NCI-H2227 (cell line): Measurements from ENCODE around the gene GPC6.
"Not testable (repeated sequence)": the region's sequence is repeated elsewhere in the genome, so short reads cannot be mapped to it uniquely, and the experiment has no call there.

Experiments used
- DNase-seq: peaks from one replicate; lab custom pipeline; 2025; ENCODE audit not compliant: unreplicated experiment; lab: John Stamatoyannopoulos, UW

The GPC6 gene

GRCh38 chr13:94261163-94261562, 1034.6 kb downstream of the GPC6 start:
- DNase-seq, result no peak

GRCh38 chr13:94263038-94263437, 1036.4 kb downstream of the GPC6 start:
- no peak for DNase-seq

- peak; percentile 34 for DNase-seq
Measured at GRCh38 chr13:94267581-94268366, 1041.2 kb downstream of the GPC6 start.

- no peak for DNase-seq
Measured at GRCh38 chr13:94268661-94269060, 1042.1 kb downstream of the GPC6 start.

- peak; percentile 8 for DNase-seq
Measured at GRCh38 chr13:94269557-94269956, 1043.0 kb downstream of the GPC6 start.

GRCh38 chr13:94270556-94270955, 1043.9 kb downstream of the GPC6 start:
- no peak for DNase-seq

GRCh38 chr13:94272038-94272437, 1045.4 kb downstream of the GPC6 start:
- DNase-seq, result no peak

- DNase-seq, result no peak
Measured at GRCh38 chr13:94280349-94280748, 1053.7 kb downstream of the GPC6 start.

GRCh38 chr13:94280845-94281244, 1054.2 kb downstream of the GPC6 start:
- no peak for DNase-seq

GRCh38 chr13:94286581-94286980, 1060.0 kb downstream of the GPC6 start:
- DNase-seq, result no peak

- no peak for DNase-seq
Measured at GRCh38 chr13:94291631-94292322, 1065.2 kb downstream of the GPC6 start.

GRCh38 chr13:94292323-94292640, 1065.7 kb downstream of the GPC6 start:
- DNase-seq, result no peak

GRCh38 chr13:94296471-94296870, 1069.9 kb downstream of the GPC6 start:
- DNase-seq, result no peak

- no peak for DNase-seq
Measured at GRCh38 chr13:94298346-94298745, 1071.7 kb downstream of the GPC6 start.

- DNase-seq, result no peak
Measured at GRCh38 chr13:94300401-94300800, 1073.8 kb downstream of the GPC6 start.

- no peak for DNase-seq
Measured at GRCh38 chr13:94301487-94301886, 1074.9 kb downstream of the GPC6 start.

GRCh38 chr13:94302847-94303565, 1076.4 kb downstream of the GPC6 start:
- not testable (repeated sequence) for DNase-seq

GRCh38 chr13:94303644-94304174, 1077.1 kb downstream of the GPC6 start:
- DNase-seq, result no peak

- DNase-seq, result no peak
Measured at GRCh38 chr13:94305033-94305432, 1078.4 kb downstream of the GPC6 start.

GRCh38 chr13:94305463-94305862, 1078.9 kb downstream of the GPC6 start:
- DNase-seq, result no peak

- DNase-seq, result no peak
Measured at GRCh38 chr13:94305934-94306333, 1079.3 kb downstream of the GPC6 start.

GRCh38 chr13:94308832-94309231, 1082.2 kb downstream of the GPC6 start:
- DNase-seq, result no peak
